Stimulated activated CD8-positive, alpha-beta memory T cell treated with anti-CD3 and anti-CD28 coated beads, Interleukin-2, amount 100 ng/mL, for 1 hour (primary cell): ENCODE data around the gene AGBL4.

Experiments used
- DNase-seq, 2 donors: peaks; one replicate each; pipeline ENCODE4 v3.0.0-alpha.2; 2020; ENCODE audit warnings: low read depth in 2 of 2

Gene AGBL4

GRCh38 chr1:48889615-48890014, 1134.1 kb downstream of the AGBL4 start:
- no peak for DNase-seq

- DNase-seq: no peak
Measured at GRCh38 chr1:48889082-48889481, 1134.7 kb downstream of the AGBL4 start.

- no peak for DNase-seq
Measured at GRCh38 chr1:48887796-48888195, 1136.0 kb downstream of the AGBL4 start.

GRCh38 chr1:48882020-48882419, 1141.7 kb downstream of the AGBL4 start:
- DNase-seq: no peak

GRCh38 chr1:48878191-48878940, 1145.4 kb downstream of the AGBL4 start:
- no peak for DNase-seq

- no peak for DNase-seq
Measured at GRCh38 chr1:48876330-48876785, 1147.4 kb downstream of the AGBL4 start.

GRCh38 chr1:48875552-48876329, 1148.0 kb downstream of the AGBL4 start:
- DNase-seq: no peak

GRCh38 chr1:48873944-48874343, 1149.8 kb downstream of the AGBL4 start:
- DNase-seq: no peak

GRCh38 chr1:48870596-48870995, 1153.2 kb downstream of the AGBL4 start:
- no peak for DNase-seq

GRCh38 chr1:48869116-48869893, 1154.4 kb downstream of the AGBL4 start:
- no peak for DNase-seq

- DNase-seq: no peak
Measured at GRCh38 chr1:48864913-48865312, 1158.8 kb downstream of the AGBL4 start.

- DNase-seq: no peak
Measured at GRCh38 chr1:48859456-48859855, 1164.3 kb downstream of the AGBL4 start.

- no peak for DNase-seq
Measured at GRCh38 chr1:48858200-48858920, 1165.4 kb downstream of the AGBL4 start.

- no peak for DNase-seq
Measured at GRCh38 chr1:48853006-48853405, 1170.7 kb downstream of the AGBL4 start.

- no peak for DNase-seq
Measured at GRCh38 chr1:48851638-48852037, 1172.1 kb downstream of the AGBL4 start.

GRCh38 chr1:48848035-48848434, 1175.7 kb downstream of the AGBL4 start:
- no peak for DNase-seq

GRCh38 chr1:48846441-48846840, 1177.3 kb downstream of the AGBL4 start:
- no peak for DNase-seq

GRCh38 chr1:48844187-48844586, 1179.6 kb downstream of the AGBL4 start:
- no peak for DNase-seq

- DNase-seq: no peak
Measured at GRCh38 chr1:48841966-48842365, 1181.8 kb downstream of the AGBL4 start.

- no peak for DNase-seq
Measured at GRCh38 chr1:48841461-48841860, 1182.3 kb downstream of the AGBL4 start.

- DNase-seq: no peak
Measured at GRCh38 chr1:48831120-48831978, 1192.4 kb downstream of the AGBL4 start.
